Forelimb muscle (tissue), 1 donor: ENCODE data around the gene NRXN2. TPM values are rescaled to one million over a fixed set of nuclear protein-coding genes. Genes with fewer than 3 reads are reported as not detected.
"Not testable (repeated sequence)": the region's sequence is repeated elsewhere in the genome, so short reads cannot be mapped to it uniquely, and the experiment has no call there.

Source experiments
- DNase-seq: peaks from one replicate; pipeline ENCODE4 v3.0.0-alpha.2; 2013; ENCODE audit warnings: low read depth
- polyA plus RNA-seq: library from polyadenylated mRNA; unstranded; fragments of 120-200 nt; gene quantifications from one replicate; pipeline ENCODE4 v1.2.1, GENCODE V29; 2013; ENCODE audit not compliant: insufficient read length

Gene NRXN2
- polyA plus RNA-seq, 1 donor: 24.5 TPM

GRCh38 chr11:64674774-64675173 lies 48.2 kb downstream of the NRXN2 start:
- no peak for DNase-seq

DNA sequence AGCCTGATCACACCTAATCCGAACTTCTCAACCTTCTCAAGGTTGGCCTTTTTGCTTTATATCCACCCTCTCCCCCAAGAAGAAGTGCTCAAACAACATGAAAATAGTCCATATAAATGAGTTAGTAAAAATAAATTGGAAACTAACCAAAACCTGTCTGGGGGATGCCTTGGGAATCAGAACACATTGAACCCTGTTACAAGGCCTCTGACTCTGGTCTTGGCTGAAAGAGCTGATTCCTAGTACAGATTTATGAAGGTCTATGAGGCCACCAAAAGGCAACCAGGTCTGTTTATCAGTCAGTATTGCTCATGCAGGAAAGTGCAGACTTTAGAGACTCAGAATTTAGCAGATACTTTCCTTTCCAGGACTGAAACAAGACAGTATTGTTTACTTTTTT lies 49.7 kb downstream of the NRXN2 start:
- no peak for DNase-seq

GRCh38 chr11:64672875-64673274 lies 50.1 kb downstream of the NRXN2 start:
- DNase-seq: no peak

GRCh38 chr11:64670975-64671374 lies 52.0 kb downstream of the NRXN2 start:
- DNase-seq: no peak

- no peak for DNase-seq
Measured at GRCh38 chr11:64667154-64667745, 55.7 kb downstream of the NRXN2 start.

- DNase-seq: no peak
Measured at GRCh38 chr11:64665411-64665821, 57.6 kb downstream of the NRXN2 start.

DNA sequence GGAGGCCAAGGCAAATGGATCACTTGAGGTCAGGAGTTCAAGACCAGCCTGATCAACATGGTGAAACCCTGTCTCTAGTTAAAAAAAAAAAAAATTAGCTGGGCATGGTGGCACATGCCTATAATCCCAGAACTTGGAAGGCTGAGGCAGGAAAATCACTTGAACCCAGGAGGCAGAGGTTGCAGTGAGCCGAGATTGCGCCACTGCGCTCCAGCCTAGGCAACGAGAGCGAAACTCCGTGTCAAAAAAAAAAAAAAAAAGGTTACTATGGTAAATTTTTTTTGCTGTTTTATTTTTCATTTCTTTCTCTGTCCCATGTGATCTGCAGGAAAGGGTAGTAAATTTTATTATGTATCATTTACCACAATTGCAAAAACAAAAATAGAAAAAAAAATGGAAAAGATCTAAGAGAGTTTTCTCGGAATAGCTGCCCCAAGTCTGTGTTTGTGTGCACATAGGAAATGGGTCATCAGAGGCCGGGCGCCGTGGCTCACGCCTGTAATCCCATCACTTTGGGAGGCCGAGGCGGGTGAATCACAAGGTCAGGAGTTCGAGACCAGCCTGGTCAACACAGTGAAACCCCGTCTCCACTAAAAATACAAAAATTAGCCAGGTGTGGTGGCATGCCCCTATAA lies 58.6 kb downstream of the NRXN2 start:
- not testable (repeated sequence) for DNase-seq

GRCh38 chr11:64663656-64664055 lies 59.3 kb downstream of the NRXN2 start:
- no peak for DNase-seq

DNA sequence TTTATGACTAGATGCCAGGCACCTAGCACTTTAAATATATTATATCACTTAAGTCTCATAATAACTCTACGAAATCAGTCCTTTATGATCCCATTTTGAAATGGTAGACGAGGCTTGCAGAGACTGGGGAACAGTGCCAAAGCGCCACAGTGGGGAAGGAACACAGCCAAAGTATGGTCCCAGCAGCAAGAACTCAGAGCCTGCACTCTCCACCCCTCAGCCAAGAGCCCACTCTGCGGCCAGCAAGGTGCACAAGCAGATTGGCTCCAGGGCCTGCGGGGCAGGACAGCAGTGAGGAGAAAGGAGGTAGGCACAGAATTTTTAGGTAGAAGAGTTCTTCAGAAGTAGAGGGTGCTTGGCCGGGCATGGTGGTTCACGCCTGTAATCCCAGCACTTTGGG lies 61.4 kb downstream of the NRXN2 start:
- no peak for DNase-seq

DNA sequence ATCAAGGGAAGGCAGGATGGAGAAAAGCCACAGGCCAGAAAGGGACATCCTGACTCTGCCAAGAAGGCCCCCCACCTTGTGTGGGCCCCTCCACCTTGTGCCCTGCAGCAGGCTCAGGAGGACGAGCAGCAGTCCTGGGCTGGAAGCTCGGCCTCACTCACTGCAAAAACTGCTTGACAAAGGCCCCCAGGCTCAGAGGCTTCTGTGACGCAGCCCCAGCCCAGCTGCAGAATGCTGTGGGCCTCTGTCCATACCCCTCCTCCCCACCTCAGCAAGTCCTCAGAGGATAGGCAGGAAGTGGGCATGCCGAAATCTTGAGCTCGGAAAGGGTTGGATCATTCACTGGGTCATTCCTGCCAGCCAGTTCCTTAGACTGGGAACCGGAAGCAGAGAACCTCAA lies 61.9 kb downstream of the NRXN2 start:
- DNase-seq: no peak

- no peak for DNase-seq
Measured at GRCh38 chr11:64660706-64661105, 62.3 kb downstream of the NRXN2 start.

DNA sequence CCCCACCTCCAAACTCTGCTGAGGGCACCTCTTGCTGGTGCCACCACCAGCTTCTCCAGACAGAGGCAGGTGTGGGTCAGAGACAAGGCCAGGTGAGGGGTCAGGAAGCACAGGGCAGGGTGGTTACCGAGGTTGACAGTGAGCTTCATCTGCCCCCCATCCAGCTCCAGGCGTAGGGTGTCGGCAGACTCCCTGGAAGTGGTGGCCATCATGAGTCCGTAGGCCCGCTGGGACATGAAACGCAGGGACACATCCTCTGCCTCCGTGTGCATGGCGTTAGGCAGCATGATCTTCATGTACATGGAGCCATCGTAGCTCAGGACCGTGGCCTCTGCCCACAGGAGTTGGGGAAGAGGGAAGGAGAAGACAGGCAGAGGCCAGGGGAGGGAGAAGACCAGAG lies 62.8 kb downstream of the NRXN2 start:
- DNase-seq: no peak

- DNase-seq: no peak
Measured at GRCh38 chr11:64659417-64660144, 63.4 kb downstream of the NRXN2 start.

DNA sequence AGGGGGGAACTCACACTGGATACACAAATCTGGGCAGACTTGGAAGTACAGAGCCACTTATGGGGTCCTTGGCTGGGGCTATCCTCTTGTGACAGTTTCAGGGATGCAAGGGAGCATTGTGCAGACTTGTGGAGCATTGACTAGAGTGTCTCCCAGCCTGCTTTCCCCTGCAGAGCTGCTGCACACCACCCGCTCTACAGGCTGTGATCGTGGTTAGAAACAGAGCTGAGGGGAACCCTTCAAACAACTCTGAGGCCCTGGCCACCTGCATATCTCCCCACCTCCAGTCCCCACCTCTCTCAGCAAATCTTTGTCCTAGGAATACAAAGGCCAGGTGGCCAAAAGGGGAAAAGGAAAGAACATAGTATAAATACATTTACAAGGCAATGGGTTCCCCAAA lies 64.7 kb downstream of the NRXN2 start:
- no peak for DNase-seq

- DNase-seq: no peak
Measured at GRCh38 chr11:64656862-64657261, 66.1 kb downstream of the NRXN2 start.

DNA sequence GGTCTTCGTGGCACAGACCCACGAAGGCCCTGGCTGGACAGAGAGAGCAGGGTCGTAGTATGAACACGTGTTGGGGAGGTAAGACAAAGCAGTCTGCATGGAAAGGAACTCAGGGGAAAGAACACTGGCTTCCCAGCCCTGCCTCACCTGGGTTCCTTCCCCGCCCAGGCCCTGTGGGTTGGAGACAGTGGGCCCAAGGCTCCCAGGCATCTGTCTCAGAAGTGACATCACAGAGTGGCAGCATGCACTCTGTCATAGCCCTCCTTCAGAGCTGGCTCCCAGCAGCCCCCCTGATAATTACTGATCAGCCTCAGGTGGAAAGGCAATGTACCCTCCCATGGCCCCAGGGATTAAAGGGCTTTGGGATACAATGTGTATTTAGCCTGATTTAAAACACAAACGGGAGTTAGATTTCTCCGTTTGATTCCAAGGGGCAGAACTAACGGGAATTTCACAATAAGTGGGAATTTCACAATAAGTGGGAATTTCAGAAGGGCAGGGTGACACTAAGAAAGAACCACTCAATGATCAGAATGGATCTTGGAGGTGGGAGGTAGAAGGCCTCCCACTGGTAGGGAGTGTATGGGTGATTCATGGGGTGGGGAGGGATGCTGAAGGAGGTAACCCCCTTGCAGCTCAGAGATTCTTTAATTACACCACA lies 66.9 kb downstream of the NRXN2 start:
- DNase-seq: no peak

- no peak for DNase-seq
Measured at GRCh38 chr11:64654958-64655541, 67.9 kb downstream of the NRXN2 start.

DNA sequence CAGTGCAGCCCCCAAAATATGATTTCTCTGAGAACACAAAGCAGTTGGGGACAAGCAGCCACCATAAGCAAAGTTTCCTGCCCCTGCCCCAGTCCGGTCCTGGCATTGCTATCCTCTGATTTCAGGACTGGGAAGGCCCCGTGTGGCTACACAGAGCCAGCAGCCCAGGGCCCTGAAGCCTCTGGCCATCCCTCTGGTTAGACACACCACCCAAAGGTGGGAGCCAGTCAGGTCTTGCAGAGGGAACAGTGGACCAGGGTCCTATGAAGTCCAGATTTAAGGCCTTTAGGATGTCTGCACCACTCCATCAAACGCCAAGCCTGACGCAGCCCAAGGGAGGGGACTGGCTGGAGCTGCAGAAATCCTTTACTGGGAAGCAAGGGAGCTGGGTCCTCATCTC lies 68.6 kb downstream of the NRXN2 start:
- no peak for DNase-seq

GRCh38 chr11:64653388-64653973 lies 69.5 kb downstream of the NRXN2 start:
- no peak for DNase-seq

DNA sequence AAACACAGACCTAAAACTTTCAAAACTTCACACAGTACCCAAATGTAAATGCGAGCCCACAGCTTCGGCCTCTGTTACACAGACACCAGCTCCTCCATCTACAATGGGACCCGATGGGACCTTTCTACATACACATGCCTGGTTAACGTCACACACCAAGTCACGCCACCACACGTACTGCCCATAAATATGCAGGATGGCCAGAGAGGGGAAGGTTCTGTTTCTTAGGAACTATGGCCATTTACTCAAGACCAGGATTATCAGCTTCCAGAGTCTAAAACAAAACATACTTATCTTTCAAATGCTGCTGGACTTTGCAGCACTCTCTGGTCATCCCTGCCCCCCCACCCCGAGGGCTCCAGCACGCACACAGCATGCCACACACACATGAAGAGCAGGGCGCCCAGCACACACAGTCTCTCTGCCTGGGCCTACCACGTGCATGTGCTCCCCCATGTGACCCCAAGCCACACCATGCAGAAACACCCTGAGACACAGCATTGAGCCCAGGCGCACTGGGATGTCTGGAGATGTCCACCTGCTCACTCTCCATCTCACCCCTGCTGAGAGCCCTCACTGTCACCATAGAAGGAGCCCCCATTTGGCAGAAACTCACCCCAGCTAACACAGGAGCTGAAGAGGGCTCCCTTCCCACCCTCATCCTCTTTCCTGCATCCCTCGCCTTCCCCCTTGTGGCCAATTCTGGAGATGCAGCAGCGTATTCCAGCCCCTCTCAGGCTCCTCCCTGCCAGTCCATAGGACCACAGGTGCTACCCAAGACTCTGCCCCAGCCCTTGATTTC lies 70.2 kb downstream of the NRXN2 start:
- peak; percentile 48 for DNase-seq

GRCh38 chr11:64650923-64651523 lies 72.0 kb downstream of the NRXN2 start:
- DNase-seq: no peak
